Esophagus muscularis mucosa (tissue), 3 donors: Measurements from ENCODE around the gene EPSTI1.

Experiments
- CTCF ChIP-seq, 3 experiments: fragments of 200-600 bp in 2 of 3; fragments of 450-650 bp in 1 of 3; sonication (generic) in 2 of 3; IDR thresholded peaks; one replicate each; pipeline ENCODE4 v1.5.1; 2017 to 2019; ENCODE audit warnings: antibody characterized with exemption in 3 of 3, mild to moderate bottlenecking in 2 of 3, moderate library complexity in 1 of 3
- POLR2A ChIP-seq: fragments of 450-650 bp; IDR thresholded peaks from one replicate; pipeline ENCODE4 v1.6.1; 2017; ENCODE audit warnings: antibody characterized with exemption, moderate library complexity, mild to moderate bottlenecking, low read depth
- POLR2AphosphoS5 ChIP-seq, 2 donors: sonication (generic); formaldehyde crosslinking; IDR thresholded peaks; one replicate each; pipeline ENCODE4 v1.6.1; 2017; ENCODE audit warnings: antibody characterized with exemption in 2 of 2

GRCh38 chr13:42968906-42969305 lies 23.1 kb downstream of the EPSTI1 start:
- TF ChIP-seq CTCF (IDR thresholded peaks at IDR 0.05) = no peak
- TF ChIP-seq POLR2AphosphoS5 (IDR thresholded peaks at IDR 0.05) = no peak
- no peak for TF ChIP-seq POLR2A
